Measurements from ENCODE around the gene C8B.

The C8B gene

GRCh38 chr1:56908619-56909221 lies 57.1 kb downstream of the C8B start:
- Histone ChIP-seq H2AFZ (no peak overlapping the region), H3K27ac (no peak overlapping the region), H3K4me3 (ENCODE audit: low read depth, low read length) (no peak overlapping the region), H3K79me2 (no peaks in the 10 kb centered on the region), H3K27me3 (ENCODE audit: control insufficient read depth, insufficient read depth, low read length) (no peaks in the 10 kb centered on the region), H3K36me3 (ENCODE audit: control insufficient read depth, insufficient read depth, low read length) (no peaks in the 10 kb centered on the region), H3K4me1 (no peaks in the 10 kb centered on the region), H3K9me3 (ENCODE audit: control insufficient read depth, low read length) (no peaks in the 10 kb centered on the region), H3K9ac (no peak overlapping the region), H3K4me2 (ENCODE audit: low read length) (no peak overlapping the region)
- TF ChIP-seq CTCF (IDR thresholded peaks at IDR 0.05) = no peak

- no peaks in the 10 kb centered on the region for H3K4me1 ChIP-seq
- no peak for TF ChIP-seq CTCF (IDR thresholded peaks at IDR 0.05)
- no peaks in the 10 kb centered on the region for H3K27me3 ChIP-seq (ENCODE audit: control insufficient read depth, insufficient read depth, low read length)
- no peaks in the 10 kb centered on the region for H3K79me2 ChIP-seq
- no peak overlapping the region for H3K27ac ChIP-seq
- H3K9ac ChIP-seq = no peak overlapping the region
- H3K4me3 ChIP-seq (ENCODE audit: low read depth, low read length) = no peak overlapping the region
- H2AFZ ChIP-seq = no peak overlapping the region
- H3K4me2 ChIP-seq (ENCODE audit: low read length) = no peak overlapping the region
- H3K36me3 ChIP-seq (ENCODE audit: control insufficient read depth, insufficient read depth, low read length) = no peaks in the 10 kb centered on the region
- H3K9me3 ChIP-seq (ENCODE audit: control insufficient read depth, low read length) = no peaks in the 10 kb centered on the region
Observed at GRCh38 chr1:56905667-56906066, 60.1 kb downstream of the C8B start.

- Histone ChIP-seq H3K27me3 (ENCODE audit: control insufficient read depth, insufficient read depth, low read length) (no peaks in the 10 kb centered on the region), H3K27ac (no peak overlapping the region), H3K9ac (no peak overlapping the region), H3K9me3 (ENCODE audit: control insufficient read depth, low read length) (no peaks in the 10 kb centered on the region), H3K36me3 (ENCODE audit: control insufficient read depth, insufficient read depth, low read length) (no peaks in the 10 kb centered on the region), H3K4me3 (ENCODE audit: low read depth, low read length) (no peak overlapping the region), H2AFZ (no peak overlapping the region), H3K4me1 (no peaks in the 10 kb centered on the region), H3K79me2 (no peaks in the 10 kb centered on the region), H3K4me2 (ENCODE audit: low read length) (no peak overlapping the region)
- no peak for TF ChIP-seq CTCF (IDR thresholded peaks at IDR 0.05)
Observed at GRCh38 chr1:56904663-56905397, 61.0 kb downstream of the C8B start.

- Histone ChIP-seq H2AFZ (no peak overlapping the region), H3K4me2 (ENCODE audit: low read length) (no peak overlapping the region), H3K9ac (no peak overlapping the region), H3K27ac (no peak overlapping the region), H3K27me3 (ENCODE audit: control insufficient read depth, insufficient read depth, low read length) (no peaks in the 10 kb centered on the region), H3K4me1 (no peaks in the 10 kb centered on the region), H3K4me3 (ENCODE audit: low read depth, low read length) (no peak overlapping the region), H3K36me3 (ENCODE audit: control insufficient read depth, insufficient read depth, low read length) (no peaks in the 10 kb centered on the region), H3K9me3 (ENCODE audit: control insufficient read depth, low read length) (no peaks in the 10 kb centered on the region), H3K79me2 (no peaks in the 10 kb centered on the region)
- TF ChIP-seq CTCF (IDR thresholded peaks at IDR 0.05) = no peak
Observed at GRCh38 chr1:56903778-56904177, 62.0 kb downstream of the C8B start.

- no peak overlapping the region for H3K9ac ChIP-seq
- no peaks in the 10 kb centered on the region for H3K9me3 ChIP-seq (ENCODE audit: control insufficient read depth, low read length)
- H3K36me3 ChIP-seq (ENCODE audit: control insufficient read depth, insufficient read depth, low read length) = no peaks in the 10 kb centered on the region
- H3K79me2 ChIP-seq = no peaks in the 10 kb centered on the region
- no peak overlapping the region for H3K4me2 ChIP-seq (ENCODE audit: low read length)
- H3K4me1 ChIP-seq = no peaks in the 10 kb centered on the region
- H3K4me3 ChIP-seq (ENCODE audit: low read depth, low read length) = no peak overlapping the region
- no peak overlapping the region for H3K27ac ChIP-seq
- TF ChIP-seq CTCF (IDR thresholded peaks at IDR 0.05) = no peak
- H2AFZ ChIP-seq = no peak overlapping the region
- H3K27me3 ChIP-seq (ENCODE audit: control insufficient read depth, insufficient read depth, low read length) = no peaks in the 10 kb centered on the region
Observed at GRCh38 chr1:56901716-56902115, 64.1 kb downstream of the C8B start.
